ENCODE data around the gene CHRNA9.
"Not testable (repeated sequence)": the region's sequence is repeated elsewhere in the genome, so short reads cannot be mapped to it uniquely, and the experiment has no call there.

The CHRNA9 gene

DNA sequence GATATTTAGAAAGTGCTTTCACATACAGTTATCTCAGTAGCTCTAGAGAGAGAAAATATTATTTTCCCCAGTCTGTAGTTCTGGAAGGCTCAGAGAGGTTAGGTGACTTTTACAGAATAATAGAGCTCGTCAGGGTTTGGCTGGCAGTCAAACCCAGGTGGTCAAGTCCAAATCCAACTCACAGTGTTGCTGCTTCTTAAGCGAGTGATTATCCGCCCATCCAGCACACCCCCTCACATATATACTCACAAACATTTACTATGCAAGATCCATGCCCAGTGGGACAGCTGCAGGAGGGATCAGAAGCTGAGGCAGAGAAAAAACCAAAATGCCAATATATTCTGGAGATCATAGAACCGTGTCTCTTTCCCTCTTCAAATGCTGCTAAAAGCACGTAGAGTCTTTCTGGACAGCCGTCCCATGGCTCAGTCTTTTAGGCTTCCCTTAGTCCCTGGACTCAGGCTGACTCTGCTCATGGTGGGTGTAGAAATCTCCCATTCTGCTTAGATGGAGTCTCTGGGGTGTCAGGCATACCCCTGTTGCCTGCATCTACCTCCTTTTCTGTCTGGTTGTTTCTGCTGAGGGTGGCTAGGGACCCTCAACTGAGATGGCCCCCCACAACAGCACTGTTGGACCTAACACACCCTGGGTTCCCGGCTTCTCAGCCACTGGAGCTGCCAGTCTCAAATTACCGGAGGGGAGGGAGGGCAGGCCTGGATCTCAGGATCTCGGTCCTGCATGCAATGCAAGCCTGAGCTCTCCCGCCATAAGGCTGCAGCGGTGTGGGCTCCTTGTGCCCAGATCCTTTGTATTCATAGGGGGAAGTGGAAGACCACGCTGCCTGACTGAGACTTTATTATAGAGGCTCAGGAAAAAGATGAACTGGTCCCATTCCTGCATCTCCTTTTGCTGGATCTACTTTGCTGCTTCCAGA lies at the start of gene CHRNA9:
TSS of gene CHRNA9 (plus strand) at position 743 of the 934 bp plus-strand sequence. CDS start at position 878, 135 bp downstream.
- in situ Hi-C loops (cut with MboI; ENCODE audit: low sequenced_read_pairs), result loop anchor here (25.0 kb wide), 1 partner anchor 377 kb away; no protein-coding TSS in a partner anchor

- in situ Hi-C loops (cut with MboI; ENCODE audit: low sequenced_read_pairs), result no loop called here
Observed at GRCh38 chr4:40285692-40286091, 49.4 kb upstream of the CHRNA9 start.

- in situ Hi-C loops (cut with MboI; ENCODE audit: low sequenced_read_pairs), result no loop called here
Observed at GRCh38 chr4:40288566-40288965, 46.6 kb upstream of the CHRNA9 start.

- in situ Hi-C loops (cut with MboI; ENCODE audit: low sequenced_read_pairs), result no loop called here
Observed at GRCh38 chr4:40289366-40290188, 45.6 kb upstream of the CHRNA9 start.

- in situ Hi-C loops (cut with MboI; ENCODE audit: low sequenced_read_pairs), result not testable (repeated sequence)
Observed at GRCh38 chr4:40290611-40291186, 44.4 kb upstream of the CHRNA9 start.

GRCh38 chr4:40292313-40292759 lies 42.8 kb upstream of the CHRNA9 start:
- in situ Hi-C loops (cut with MboI; ENCODE audit: low sequenced_read_pairs), result no loop called here

- in situ Hi-C loops (cut with MboI; ENCODE audit: low sequenced_read_pairs), result no loop called here
Observed at GRCh38 chr4:40294339-40294738, 40.8 kb upstream of the CHRNA9 start.

DNA sequence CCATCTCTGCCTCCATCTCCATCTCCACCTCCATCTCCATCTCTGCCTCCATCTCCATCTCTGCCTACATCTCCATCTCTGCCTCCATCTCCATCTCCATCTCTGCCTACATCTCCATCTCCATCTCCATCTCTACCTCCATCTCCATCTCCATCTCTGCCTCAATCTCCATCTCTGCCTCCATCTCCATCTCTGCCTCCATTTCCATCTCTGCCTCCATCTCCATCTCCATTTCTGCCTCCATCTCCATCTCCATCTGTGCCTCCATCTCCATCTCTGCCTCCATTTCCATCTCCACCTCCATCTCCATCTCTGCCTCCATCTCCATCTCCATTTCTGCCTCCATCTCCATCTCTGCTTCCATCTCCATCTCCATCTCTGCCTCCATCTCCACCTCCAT lies 40.1 kb upstream of the CHRNA9 start:
- in situ Hi-C loops (cut with MboI; ENCODE audit: low sequenced_read_pairs), result not testable (repeated sequence)

- in situ Hi-C loops (cut with MboI; ENCODE audit: low sequenced_read_pairs), result no loop called here
Observed at GRCh38 chr4:40295572-40295971, 39.6 kb upstream of the CHRNA9 start.

DNA sequence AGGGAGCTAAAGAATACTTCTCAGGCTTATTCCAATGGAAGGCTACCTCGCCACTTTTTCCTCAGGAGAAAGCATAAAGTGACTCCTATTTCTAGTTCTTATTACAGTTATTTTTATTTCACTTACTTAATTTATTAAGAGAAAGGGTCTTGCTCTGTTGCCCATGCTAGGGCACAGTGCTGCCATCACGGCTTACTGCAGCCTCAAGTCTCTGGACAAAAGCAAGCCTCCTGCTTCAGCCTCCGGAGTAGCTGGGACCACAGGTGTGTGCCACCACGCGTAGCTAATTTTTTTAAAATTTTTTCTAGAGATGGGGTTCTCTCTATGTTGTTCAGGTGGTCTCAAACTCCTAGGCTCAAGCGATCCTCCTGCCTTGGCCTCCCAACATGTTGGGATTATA lies 36.0 kb upstream of the CHRNA9 start:
- in situ Hi-C loops (cut with MboI; ENCODE audit: low sequenced_read_pairs), result no loop called here

DNA sequence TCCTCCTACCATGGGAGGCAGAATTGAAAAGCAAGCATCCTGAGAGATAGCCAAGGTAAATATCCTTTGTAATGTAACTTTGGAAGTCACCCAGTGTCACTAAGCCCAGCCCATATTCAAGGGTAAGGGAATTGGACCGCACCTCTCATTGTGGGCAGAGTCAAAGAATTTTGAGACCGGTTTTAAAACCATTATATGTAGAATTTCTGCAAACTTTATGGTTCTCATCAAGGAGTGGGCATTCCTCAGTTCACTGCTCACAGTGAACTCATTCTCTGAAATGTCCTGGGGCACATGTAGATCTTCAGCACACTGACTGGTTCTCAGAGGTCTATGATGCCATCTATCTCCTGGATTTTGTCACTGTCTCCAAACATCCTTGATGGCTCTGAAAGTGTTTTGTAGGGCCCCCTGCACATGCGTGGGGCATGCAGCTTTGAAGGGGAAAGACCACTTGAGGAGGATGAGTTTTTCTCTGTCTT lies 35.3 kb upstream of the CHRNA9 start:
- in situ Hi-C loops (cut with MboI; ENCODE audit: low sequenced_read_pairs), result no loop called here

DNA sequence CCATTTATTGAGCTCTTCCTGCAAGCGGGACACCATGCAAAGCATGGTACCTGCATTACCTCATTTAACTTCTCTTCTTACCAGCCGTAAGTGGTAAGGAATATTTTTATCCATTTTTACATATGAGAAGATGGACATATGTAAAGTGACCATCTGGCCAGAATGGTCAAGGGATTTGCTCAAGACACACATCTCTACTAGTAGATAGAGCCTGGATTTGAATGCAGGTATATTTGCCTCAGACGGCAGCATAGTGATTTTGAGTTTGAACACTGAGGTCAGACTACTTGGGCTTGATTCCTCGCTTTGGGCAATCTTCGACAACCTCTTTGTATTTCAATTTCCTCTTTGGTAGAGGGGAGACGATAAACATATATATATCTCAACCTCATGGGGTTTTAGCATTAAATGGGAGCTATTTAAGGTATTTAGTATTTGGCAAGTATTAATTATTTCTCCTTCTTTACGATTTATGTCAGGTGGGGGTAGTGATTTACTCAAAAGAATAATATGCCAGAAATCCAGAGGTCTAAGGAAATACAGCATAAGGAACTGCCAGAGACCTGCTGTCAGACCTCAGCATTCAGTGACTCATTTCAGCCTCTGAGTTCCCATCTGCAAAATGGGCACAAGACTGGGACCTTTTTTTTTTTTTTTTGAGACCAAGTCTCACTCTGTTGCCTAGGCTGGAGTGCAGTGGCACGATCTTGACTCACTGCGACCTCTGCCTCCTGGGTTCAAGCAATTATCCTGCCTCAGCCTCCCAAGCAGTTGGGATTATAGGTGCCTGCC lies 34.6 kb upstream of the CHRNA9 start:
- in situ Hi-C loops (cut with MboI; ENCODE audit: low sequenced_read_pairs), result no loop called here

- in situ Hi-C loops (cut with MboI; ENCODE audit: low sequenced_read_pairs), result no loop called here
Observed at GRCh38 chr4:40301603-40302002, 33.5 kb upstream of the CHRNA9 start.

- in situ Hi-C loops (cut with MboI; ENCODE audit: low sequenced_read_pairs), result no loop called here
Observed at GRCh38 chr4:40303751-40304150, 31.4 kb upstream of the CHRNA9 start.

DNA sequence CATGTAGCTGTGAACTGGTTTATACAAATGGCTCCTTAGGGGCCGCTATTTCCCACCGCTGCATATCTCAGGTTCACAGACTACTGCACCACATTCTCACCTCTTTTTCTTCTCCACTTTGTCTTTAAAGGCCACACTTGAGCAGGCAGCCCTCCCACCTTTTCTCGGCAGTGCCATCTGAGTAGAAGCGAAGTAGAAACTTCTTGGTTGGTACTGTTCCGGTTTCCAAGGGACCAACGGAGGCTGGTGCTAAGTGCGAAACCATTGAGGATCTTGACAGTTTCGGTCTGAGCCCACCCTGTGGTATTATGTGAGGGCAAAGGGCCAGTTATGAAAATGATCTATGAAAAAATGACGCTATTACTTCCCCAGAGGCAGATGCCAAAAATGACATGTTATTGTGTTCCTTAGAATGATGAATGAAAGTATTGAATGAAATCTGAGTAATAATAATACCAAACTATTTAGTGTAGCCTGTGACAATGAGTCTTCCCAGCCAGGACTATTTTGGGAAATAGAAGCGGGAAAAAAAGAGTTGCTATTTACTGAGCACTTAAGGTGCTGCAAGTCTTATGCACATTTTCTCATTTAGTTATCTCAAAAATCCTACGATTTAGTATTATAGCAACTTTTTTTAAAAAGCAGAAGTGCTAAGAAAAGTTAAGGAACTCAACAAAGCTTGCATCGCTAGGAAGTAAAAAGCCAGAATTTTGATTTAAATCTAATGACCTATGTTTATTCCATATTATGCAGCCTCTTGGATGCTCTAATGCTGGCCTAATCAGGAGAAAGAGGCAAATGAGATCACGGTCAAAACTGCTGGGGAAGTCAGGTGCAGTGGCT lies 29.6 kb upstream of the CHRNA9 start:
- in situ Hi-C loops (cut with MboI; ENCODE audit: low sequenced_read_pairs), result no loop called here

DNA sequence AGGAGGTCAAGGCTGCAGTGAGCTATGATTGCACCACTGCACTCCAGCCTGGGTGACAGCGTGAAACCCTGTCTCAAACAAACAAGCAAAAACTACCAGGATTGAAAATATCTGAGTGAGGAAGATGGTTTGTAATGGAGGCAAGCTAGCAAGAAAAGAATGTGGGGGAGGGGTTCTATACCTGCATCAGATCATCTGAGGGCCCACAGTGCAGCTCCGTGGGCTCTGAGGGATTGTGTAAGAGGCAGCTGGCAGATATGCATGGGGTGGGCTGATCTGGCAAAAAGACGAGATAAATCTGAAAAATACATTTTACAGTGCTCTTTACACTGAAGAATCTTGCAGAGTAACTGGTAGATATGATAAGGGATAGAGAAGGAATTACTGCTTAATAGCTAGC lies 28.9 kb upstream of the CHRNA9 start:
- in situ Hi-C loops (cut with MboI; ENCODE audit: low sequenced_read_pairs), result no loop called here

- in situ Hi-C loops (cut with MboI; ENCODE audit: low sequenced_read_pairs), result no loop called here
Observed at GRCh38 chr4:40306976-40307375, 28.2 kb upstream of the CHRNA9 start.

GRCh38 chr4:40307627-40308497 lies 27.3 kb upstream of the CHRNA9 start:
- in situ Hi-C loops (cut with MboI; ENCODE audit: low sequenced_read_pairs), result no loop called here
